H1 (cell line): ENCODE data around the gene CEBPB. TPM values are rescaled to one million over a fixed set of nuclear protein-coding genes. Genes with fewer than 3 reads are reported as not detected.

Experiments used
- CTCF ChIA-PET: fragments of 300-600 bp; sonication (Branson Sonifier 250); formaldehyde crosslinking; loops from one replicate; lab custom pipeline; 2021; ENCODE audit not compliant: partially characterized antibody; lab: Charles Lee
- POLR2A ChIA-PET: fragments of 300-600 bp; sonication (Branson Sonifier 250); formaldehyde crosslinking; loops from one replicate; lab custom pipeline; 2021; ENCODE audit warnings: inconsistent platforms; ENCODE audit not compliant: partially characterized antibody; lab: Charles Lee
- DNase-seq, 2 experiments: peaks; one replicate each; pipeline versions ENCODE4 v3.0.0 to v3.0.0-alpha.2; 2010 to 2022; ENCODE audit warnings: low spot score in 2 of 2, low read depth in 1 of 2, mixed read lengths in 1 of 2
- FAIRE-seq: peaks from 2 replicates; lab custom pipeline; 2011; peaks lifted over from hg19 to GRCh38; lab: Jason Lieb, UNC
- H2AFZ ChIP-seq: 2 replicates; pipeline ENCODE4 v1.8.1; 2012; ENCODE audit warnings: low read length, inconsistent platforms
- H2AK5ac ChIP-seq: 2 replicates; pipeline ENCODE4 v1.6.1; 2013; ENCODE audit warnings: low read depth, low read length
- H2BK120ac ChIP-seq: replicated peaks from 2 replicates; pipeline ENCODE3; 2013; ENCODE audit warnings: low read depth, low read length, inconsistent platforms
- H2BK12ac ChIP-seq: 2 replicates; pipeline ENCODE4 v1.6.1; 2013; ENCODE audit warnings: low read depth, low read length
- H2BK15ac ChIP-seq: 2 replicates; pipeline ENCODE4 v1.6.1; 2013; ENCODE audit warnings: low read length
- H2BK20ac ChIP-seq: 2 replicates; pipeline ENCODE4 v1.6.1; 2013; ENCODE audit warnings: low read length
- H2BK5ac ChIP-seq: 2 replicates; pipeline ENCODE4 v1.6.1; 2013; ENCODE audit warnings: low read depth, low read length
- H3K14ac ChIP-seq: 2 replicates; pipeline ENCODE4 v1.6.1; 2013; ENCODE audit warnings: inconsistent platforms; ENCODE audit not compliant: insufficient read length
- H3K18ac ChIP-seq: 2 replicates; pipeline ENCODE4 v1.6.1; 2013; ENCODE audit warnings: low read length; ENCODE audit errors: extremely low read depth
- H3K23ac ChIP-seq: 2 replicates; pipeline ENCODE4 v1.6.1; 2013; ENCODE audit warnings: inconsistent platforms; ENCODE audit not compliant: insufficient read length
- H3K23me2 ChIP-seq: 2 replicates; pipeline ENCODE4 v1.6.1; 2013; ENCODE audit warnings: low read depth, low read length
- H3K27ac ChIP-seq: 2 replicates; pipeline ENCODE4 v1.6.1; 2011; ENCODE audit warnings: low read depth, low read length, inconsistent platforms
- H3K27me3 ChIP-seq, 4 experiments: replicated peaks in 1 of 4; 1 replicate in 1 of 4; 2 replicates in 3 of 4; pipeline versions ENCODE4 v1.6.1 to v1.8.1; 2011 to 2013; ENCODE audit warnings: low read length in 3 of 4, mild to moderate bottlenecking in 3 of 4, inconsistent platforms in 2 of 4, mixed read lengths in 2 of 4, moderate library complexity in 1 of 4; ENCODE audit not compliant: control insufficient read depth in 3 of 4, insufficient read depth in 3 of 4; ENCODE audit errors: extremely low read depth in 1 of 4
- H3K36me3 ChIP-seq, 4 experiments: 2 replicates each; pipeline versions ENCODE4 v1.6.1 to v1.8.1; 2011 to 2013; ENCODE audit warnings: mild to moderate bottlenecking in 4 of 4, low read length in 3 of 4, moderate library complexity in 2 of 4, control low read depth in 1 of 4, inconsistent platforms in 1 of 4; ENCODE audit not compliant: insufficient read depth in 4 of 4, control insufficient read depth in 2 of 4
- H3K4ac ChIP-seq: replicated peaks from 2 replicates; pipeline ENCODE3; 2013; ENCODE audit warnings: low read length, low read depth, mixed read lengths, inconsistent platforms; ENCODE audit not compliant: insufficient read length
- H3K4me1 ChIP-seq, 4 experiments: replicated peaks in 1 of 4; 1 replicate in 1 of 4; 2 replicates in 3 of 4; pipeline versions ENCODE4 v1.6.1 to v1.8.1; 2011 to 2013; ENCODE audit warnings: low read length in 3 of 4, inconsistent platforms in 2 of 4, mixed read lengths in 1 of 4; ENCODE audit not compliant: insufficient read depth in 4 of 4, control insufficient read depth in 3 of 4
- H3K4me2 ChIP-seq, 2 experiments: 2 replicates each; pipeline versions ENCODE4 v1.6.1 to v1.8.1; 2011 to 2013; ENCODE audit warnings: low read depth in 2 of 2, low read length in 2 of 2, control low read depth in 1 of 2, inconsistent platforms in 1 of 2, mild to moderate bottlenecking in 1 of 2; ENCODE audit not compliant: insufficient read depth in 1 of 2
- H3K4me3 ChIP-seq, 4 experiments: fragments of 200-600, 300-600 bp in 1 of 4; sonication (generic), shearing (Covaris generic), sonication (Bioruptor Twin) in 1 of 4; 2 replicates each; pipeline versions ENCODE4 v1.5.1 to v1.8.1; 2011 to 2016; ENCODE audit warnings: low read length in 4 of 4, low read depth in 3 of 4, control low read depth in 2 of 4, inconsistent platforms in 2 of 4, mild to moderate bottlenecking in 2 of 4, mixed read lengths in 1 of 4, moderate library complexity in 1 of 4; ENCODE audit not compliant: insufficient read depth in 2 of 4; ENCODE audit errors: extremely low read depth in 1 of 4
- H3K56ac ChIP-seq: replicated peaks from 2 replicates; pipeline ENCODE3; 2013; ENCODE audit warnings: low read depth, mild to moderate bottlenecking, mixed read lengths, low read length, inconsistent platforms; ENCODE audit not compliant: insufficient read length
- H3K79me1 ChIP-seq: 2 replicates; pipeline ENCODE4 v1.6.1; 2013; ENCODE audit warnings: low read depth, low read length, control low read depth
- H3K79me2 ChIP-seq, 2 experiments: 2 replicates each; pipeline versions ENCODE4 v1.6.1 to v1.8.1; 2012 to 2013; ENCODE audit warnings: low read length in 2 of 2, mild to moderate bottlenecking in 2 of 2, inconsistent platforms in 1 of 2; ENCODE audit not compliant: insufficient read depth in 2 of 2, control insufficient read depth in 1 of 2
- H3K9ac ChIP-seq, 4 experiments: replicated peaks in 1 of 4; 1 replicate in 1 of 4; 2 replicates in 3 of 4; pipeline versions ENCODE4 v1.6.1 to v1.8.1; 2011 to 2013; ENCODE audit warnings: low read depth in 3 of 4, low read length in 3 of 4, control low read depth in 2 of 4, mild to moderate bottlenecking in 2 of 4, moderate library complexity in 2 of 4, inconsistent platforms in 1 of 4; ENCODE audit errors: extremely low read depth in 1 of 4
- H3K9me3 ChIP-seq, 2 experiments: 2 replicates each; pipeline versions ENCODE4 v1.6.1 to v1.8.1; 2012 to 2013; ENCODE audit warnings: mild to moderate bottlenecking in 2 of 2, moderate library complexity in 2 of 2, control low read depth in 1 of 2, inconsistent platforms in 1 of 2, low read depth in 1 of 2, low read length in 1 of 2, mixed read lengths in 1 of 2; ENCODE audit not compliant: insufficient read depth in 2 of 2
- H4K20me1 ChIP-seq, 2 experiments: replicated peaks in 1 of 2; 2 replicates each; pipeline versions ENCODE3 to v1.8.1; 2011 to 2013; ENCODE audit warnings: inconsistent platforms in 2 of 2, low read length in 2 of 2, mild to moderate bottlenecking in 1 of 2; ENCODE audit not compliant: insufficient read depth in 2 of 2, control insufficient read depth in 1 of 2
- H4K5ac ChIP-seq: 2 replicates; pipeline ENCODE4 v1.6.1; 2013; ENCODE audit warnings: low read length, low read depth, mixed read lengths, inconsistent platforms; ENCODE audit not compliant: insufficient read length
- H4K8ac ChIP-seq: 2 replicates; pipeline ENCODE4 v1.8.0; 2013; ENCODE audit warnings: mild to moderate bottlenecking, moderate library complexity, low read length, inconsistent platforms; ENCODE audit not compliant: insufficient read depth; ENCODE audit errors: extremely low read depth
- H4K91ac ChIP-seq: replicated peaks from 2 replicates; pipeline ENCODE3; 2013; ENCODE audit warnings: low read length, mixed read lengths, inconsistent platforms; ENCODE audit not compliant: insufficient read length
- CTCF ChIP-seq, 3 experiments: IDR thresholded peaks; 1 replicate in 2 of 3; 2 replicates in 1 of 3; pipeline versions ENCODE4 v1.5.1 to v1.6.1; 2011; ENCODE audit warnings: low read length in 3 of 3, mild to moderate bottlenecking in 3 of 3, inconsistent platforms in 2 of 3, low read depth in 1 of 3, moderate library complexity in 1 of 3; ENCODE audit not compliant: insufficient read depth in 1 of 3; ENCODE audit errors: control extremely low read depth in 1 of 3
- E2F6 ChIP-seq: IDR thresholded peaks from 2 replicates; pipeline ENCODE4 v1.6.1; 2012; ENCODE audit warnings: inconsistent platforms
- KDM1A ChIP-seq: fragments of 200-600, 300-600 bp; sonication (generic); IDR thresholded peaks from 2 replicates; pipeline ENCODE4 v1.7.1; 2016; ENCODE audit warnings: mild to moderate bottlenecking, low read length, borderline replicate concordance
- WGBS, 2 experiments: shearing (Covaris generic) in 1 of 2; methylation state at CpG; one replicate each; pipeline versions ENCODE4 v1.1.6 to v1.1.7; 2013 to 2015; ENCODE audit warnings: low lambda C conversion rate in 2 of 2, mixed read lengths in 2 of 2, inconsistent platforms in 1 of 2, low coverage in 1 of 2, missing lambda C conversion rate in 1 of 2; ENCODE audit not compliant: insufficient replicate concordance in 2 of 2, insufficient coverage in 1 of 2, insufficient read length in 1 of 2; ENCODE audit errors: extremely low coverage in 1 of 2, missing lambda C conversion rate in 1 of 2; 5-methylcytosine and 5-hydroxymethylcytosine counted together
- polyA plus RNA-seq, 7 experiments: library from polyadenylated mRNA; depleted of rRNA in 3 of 7; stranded (reverse) in 5 of 7; unstranded in 2 of 7; fragments of >200 nt in 5 of 7; fragments of 200-250 nt in 2 of 7; gene quantifications; 1 replicate in 5 of 7; 2 replicates in 1 of 7; 4 replicates in 1 of 7; pipeline versions ENCODE4 v1.2.1 to v1.2.3, GENCODE V29; 2011 to 2013; ENCODE audit warnings: missing spikeins in 2 of 7, mixed read lengths in 2 of 7
- total RNA-seq: library from RNA; stranded (reverse); fragmentation: NEBNext Ultra II Directional; extraction: Animal tissue kit (Norgen Biotek cat#: 25700); gene quantifications from 2 replicates; pipeline ENCODE4 v1.2.1, GENCODE V29; 2021

Gene CEBPB
- total and polyA plus RNA-seq, 2 of the 8 experiments (the other 6 are each of a cell fraction or from before 2014, with no cell fraction given), result 7.1 to 24.1 TPM

GRCh38 chr20:50238081-50238800 is 47.6 kb downstream of the CEBPB start:
- Histone ChIP-seq H4K91ac (no peak overlapping the region), H3K36me3 (no peaks in the 10 kb centered on the region), H2AK5ac (no peak overlapping the region), H4K20me1 (no peaks in the 10 kb centered on the region), H4K8ac (no peak overlapping the region), H3K4me2 (no peak overlapping the region), H2AFZ (0 out of 2 replicates have a peak overlapping the region, but pooled peaks have one; percentile 49), H3K18ac (no peak overlapping the region), H3K79me1 (no peaks in the 10 kb centered on the region), H3K56ac (no peak overlapping the region), H3K27ac (no peak overlapping the region), H2BK5ac (no peak overlapping the region), H3K4me3 (no peak overlapping the region), H3K79me2 (no peaks in the 10 kb centered on the region), H2BK20ac (no peak overlapping the region), H2BK15ac (no peak overlapping the region), H3K23me2 (no peaks in the 10 kb centered on the region; the same call in 1 of the 2 replicates), H3K23ac (no peak overlapping the region), H3K4me1 (no peaks in the 10 kb centered on the region), H3K9ac (no peak overlapping the region), H3K14ac (no peak overlapping the region), H3K4ac (no peak overlapping the region), H2BK12ac (no peak overlapping the region), H4K5ac (no peak overlapping the region), H3K9me3 (no peaks in the 10 kb centered on the region), H2BK120ac (no peak overlapping the region), H3K27me3 (no peaks in the 10 kb centered on the region; a peak in 1 of 7 replicates)
- FAIRE-seq, result no peak
- TF ChIP-seq KDM1A (0 out of 2 replicates have a peak, but pooled peaks have one; percentile 24), CTCF (IDR thresholded peaks at IDR 0.05; ENCODE audit: control extremely low read depth in 1 of 3, insufficient read depth in 1 of 3, low read depth in 1 of 3, low read length in 3 of 3) (peak in 2 of 3 experiments; percentile 10 to 19; a peak in 2 of 4 replicates), E2F6 (no peak)
- CTCF ChIA-PET, result interaction anchor here (1.0 kb wide), 1 partner anchor 8 kb away, joined by 3 read pairs; no protein-coding TSS in a partner anchor
- DNase-seq, result no peak
- POLR2A ChIA-PET, result no interaction called here
- WGBS, 2 experiments, result 90% methylated on average over 19 of the region's 19 CpGs; no CpG with 5 or more reads in 1 of the 2 experiments
